H1 (cell line): ENCODE results near the gene WNT9B.

Experiments used
- CEBPB ChIP-seq: IDR thresholded peaks from 2 replicates; pipeline ENCODE4 v1.6.1; 2012; ENCODE audit warnings: low read depth, low read length
- SIX5 ChIP-seq: IDR thresholded peaks from 2 replicates; pipeline ENCODE4 v1.6.1; 2011; ENCODE audit warnings: mild to moderate bottlenecking, low read depth, low read length
- TAF1 ChIP-seq: IDR thresholded peaks from 2 replicates; pipeline ENCODE4 v1.6.1; 2011; ENCODE audit warnings: mild to moderate bottlenecking, low read depth, low read length
- ZNF274 ChIP-seq: IDR thresholded peaks from 2 replicates; pipeline ENCODE4 v1.7.0; 2012; ENCODE audit warnings: low read length, borderline replicate concordance; ENCODE audit errors: extremely low read depth
- TF ChIP-seq, protein P1 (sequence below): IDR thresholded peaks from 2 replicates; pipeline ENCODE4 v1.6.1; 2012; ENCODE audit warnings: low read length, inconsistent platforms
- TF ChIP-seq, protein P2 (sequence below), 3 experiments: IDR thresholded peaks; 1 replicate in 2 of 3; 2 replicates in 1 of 3; pipeline versions ENCODE4 v1.5.1 to v1.6.1; 2011; ENCODE audit warnings: low read length in 3 of 3, mild to moderate bottlenecking in 3 of 3, inconsistent platforms in 2 of 3, low read depth in 1 of 3, moderate library complexity in 1 of 3; ENCODE audit not compliant: insufficient read depth in 1 of 3; ENCODE audit errors: control extremely low read depth in 1 of 3

DNA sequence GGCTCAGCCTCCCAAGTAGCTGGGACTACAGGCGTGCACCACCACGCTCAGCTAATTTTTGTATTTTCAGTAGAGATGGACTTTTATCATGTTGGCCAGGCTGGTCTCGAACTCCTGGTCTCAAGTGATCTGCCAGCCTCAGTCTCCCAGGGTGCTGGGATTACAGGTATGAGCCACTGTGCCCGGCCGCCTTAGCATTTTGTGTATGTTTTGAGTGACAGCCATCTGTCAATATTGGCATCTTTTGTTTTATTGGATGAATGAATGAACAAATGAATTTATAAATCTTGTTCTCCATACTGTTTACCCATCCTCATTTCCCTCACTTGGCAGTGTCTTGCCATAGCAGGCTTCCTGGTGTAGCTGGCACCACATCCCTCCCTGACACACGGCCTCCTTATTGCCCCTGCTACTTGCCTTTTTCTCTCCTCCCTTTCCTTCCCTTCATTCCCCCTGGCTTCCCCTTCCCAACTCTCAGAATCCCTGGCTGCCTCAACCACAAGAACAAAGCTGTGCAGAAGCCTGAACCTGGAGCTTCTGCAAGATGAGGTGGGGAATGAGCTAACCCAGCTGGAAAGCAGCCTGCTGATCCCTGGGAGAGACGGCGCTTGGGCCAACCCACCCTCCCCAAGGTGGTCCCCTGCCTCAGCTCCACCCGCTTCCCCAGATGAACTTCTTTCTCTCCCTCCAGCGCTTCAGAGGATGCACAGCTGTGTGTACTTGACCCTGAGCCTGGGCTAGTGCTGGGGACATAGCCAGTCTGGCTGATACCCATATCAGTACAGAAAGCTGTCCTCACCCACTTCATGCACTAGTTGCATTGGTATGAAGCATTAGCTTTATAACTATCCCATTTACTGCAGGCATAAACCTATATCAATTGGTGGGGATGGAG, 34.3 kb downstream of the WNT9B start:
- TF ChIP-seq CEBPB, result no peak
- TF ChIP-seq, protein P1, sequence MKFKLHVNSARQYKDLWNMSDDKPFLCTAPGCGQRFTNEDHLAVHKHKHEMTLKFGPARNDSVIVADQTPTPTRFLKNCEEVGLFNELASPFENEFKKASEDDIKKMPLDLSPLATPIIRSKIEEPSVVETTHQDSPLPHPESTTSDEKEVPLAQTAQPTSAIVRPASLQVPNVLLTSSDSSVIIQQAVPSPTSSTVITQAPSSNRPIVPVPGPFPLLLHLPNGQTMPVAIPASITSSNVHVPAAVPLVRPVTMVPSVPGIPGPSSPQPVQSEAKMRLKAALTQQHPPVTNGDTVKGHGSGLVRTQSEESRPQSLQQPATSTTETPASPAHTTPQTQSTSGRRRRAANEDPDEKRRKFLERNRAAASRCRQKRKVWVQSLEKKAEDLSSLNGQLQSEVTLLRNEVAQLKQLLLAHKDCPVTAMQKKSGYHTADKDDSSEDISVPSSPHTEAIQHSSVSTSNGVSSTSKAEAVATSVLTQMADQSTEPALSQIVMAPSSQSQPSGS, result no peak
- TF ChIP-seq ZNF274, result no peak
- no peak for TF ChIP-seq TAF1
- TF ChIP-seq SIX5, result no peak
- TF ChIP-seq, protein P2, sequence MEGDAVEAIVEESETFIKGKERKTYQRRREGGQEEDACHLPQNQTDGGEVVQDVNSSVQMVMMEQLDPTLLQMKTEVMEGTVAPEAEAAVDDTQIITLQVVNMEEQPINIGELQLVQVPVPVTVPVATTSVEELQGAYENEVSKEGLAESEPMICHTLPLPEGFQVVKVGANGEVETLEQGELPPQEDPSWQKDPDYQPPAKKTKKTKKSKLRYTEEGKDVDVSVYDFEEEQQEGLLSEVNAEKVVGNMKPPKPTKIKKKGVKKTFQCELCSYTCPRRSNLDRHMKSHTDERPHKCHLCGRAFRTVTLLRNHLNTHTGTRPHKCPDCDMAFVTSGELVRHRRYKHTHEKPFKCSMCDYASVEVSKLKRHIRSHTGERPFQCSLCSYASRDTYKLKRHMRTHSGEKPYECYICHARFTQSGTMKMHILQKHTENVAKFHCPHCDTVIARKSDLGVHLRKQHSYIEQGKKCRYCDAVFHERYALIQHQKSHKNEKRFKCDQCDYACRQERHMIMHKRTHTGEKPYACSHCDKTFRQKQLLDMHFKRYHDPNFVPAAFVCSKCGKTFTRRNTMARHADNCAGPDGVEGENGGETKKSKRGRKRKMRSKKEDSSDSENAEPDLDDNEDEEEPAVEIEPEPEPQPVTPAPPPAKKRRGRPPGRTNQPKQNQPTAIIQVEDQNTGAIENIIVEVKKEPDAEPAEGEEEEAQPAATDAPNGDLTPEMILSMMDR (IDR thresholded peaks at IDR 0.05; ENCODE audit: control extremely low read depth in 1 of 3, insufficient read depth in 1 of 3, low read depth in 1 of 3, low read length in 3 of 3), result no peak
